Neural cell (in vitro differentiated cells): ENCODE data around the gene PIGK.

Experiments used
- CTCF ChIP-seq: fragments of 450-650 bp; IDR thresholded peaks from 2 replicates; pipeline ENCODE4 v1.5.1; 2014; ENCODE audit warnings: antibody characterized with exemption, mild to moderate bottlenecking, moderate library complexity; ENCODE audit not compliant: poor library complexity, severe bottlenecking
- EP300 ChIP-seq: fragments of 450-650 bp; conservative IDR thresholded peaks from 2 replicates; pipeline ENCODE4 v1.6.1; 2014; ENCODE audit warnings: antibody characterized with exemption, mild to moderate bottlenecking, moderate library complexity; ENCODE audit not compliant: poor library complexity, severe bottlenecking
- EZH2 ChIP-seq: fragments of 200-600, 300-800 bp; shearing (Covaris generic), sonication (generic); IDR thresholded peaks from 2 replicates; pipeline ENCODE4 v1.6.1; 2014; ENCODE audit warnings: antibody characterized with exemption, low read length, borderline replicate concordance, mild to moderate bottlenecking; ENCODE audit not compliant: insufficient read depth, poor library complexity, severe bottlenecking
- POLR2AphosphoS5 ChIP-seq: IDR thresholded peaks from 2 replicates; pipeline ENCODE4 v1.6.1; 2012
- RAD21 ChIP-seq: fragments of 450-650 bp; conservative IDR thresholded peaks from 2 replicates; pipeline ENCODE4 v1.6.1; 2014; ENCODE audit warnings: antibody characterized with exemption, mild to moderate bottlenecking, moderate library complexity
- SMC3 ChIP-seq: fragments of 450-650 bp; conservative IDR thresholded peaks from 2 replicates; pipeline ENCODE4 v1.6.1; 2014; ENCODE audit warnings: antibody characterized with exemption, mild to moderate bottlenecking, moderate library complexity; ENCODE audit not compliant: poor library complexity
- TAF1 ChIP-seq: IDR thresholded peaks from 2 replicates; pipeline ENCODE4 v1.6.1; 2012; ENCODE audit warnings: low read depth
- TF ChIP-seq, protein P1 (sequence below): IDR thresholded peaks from 2 replicates; pipeline ENCODE4 v1.6.1; 2012; ENCODE audit warnings: borderline replicate concordance

GRCh38 chr1:77047575-77047974 is 171.7 kb downstream of the PIGK start:
- no peak for TF ChIP-seq CTCF
- TF ChIP-seq TAF1 = no peak
- no peak for TF ChIP-seq SMC3
- TF ChIP-seq, protein P1, sequence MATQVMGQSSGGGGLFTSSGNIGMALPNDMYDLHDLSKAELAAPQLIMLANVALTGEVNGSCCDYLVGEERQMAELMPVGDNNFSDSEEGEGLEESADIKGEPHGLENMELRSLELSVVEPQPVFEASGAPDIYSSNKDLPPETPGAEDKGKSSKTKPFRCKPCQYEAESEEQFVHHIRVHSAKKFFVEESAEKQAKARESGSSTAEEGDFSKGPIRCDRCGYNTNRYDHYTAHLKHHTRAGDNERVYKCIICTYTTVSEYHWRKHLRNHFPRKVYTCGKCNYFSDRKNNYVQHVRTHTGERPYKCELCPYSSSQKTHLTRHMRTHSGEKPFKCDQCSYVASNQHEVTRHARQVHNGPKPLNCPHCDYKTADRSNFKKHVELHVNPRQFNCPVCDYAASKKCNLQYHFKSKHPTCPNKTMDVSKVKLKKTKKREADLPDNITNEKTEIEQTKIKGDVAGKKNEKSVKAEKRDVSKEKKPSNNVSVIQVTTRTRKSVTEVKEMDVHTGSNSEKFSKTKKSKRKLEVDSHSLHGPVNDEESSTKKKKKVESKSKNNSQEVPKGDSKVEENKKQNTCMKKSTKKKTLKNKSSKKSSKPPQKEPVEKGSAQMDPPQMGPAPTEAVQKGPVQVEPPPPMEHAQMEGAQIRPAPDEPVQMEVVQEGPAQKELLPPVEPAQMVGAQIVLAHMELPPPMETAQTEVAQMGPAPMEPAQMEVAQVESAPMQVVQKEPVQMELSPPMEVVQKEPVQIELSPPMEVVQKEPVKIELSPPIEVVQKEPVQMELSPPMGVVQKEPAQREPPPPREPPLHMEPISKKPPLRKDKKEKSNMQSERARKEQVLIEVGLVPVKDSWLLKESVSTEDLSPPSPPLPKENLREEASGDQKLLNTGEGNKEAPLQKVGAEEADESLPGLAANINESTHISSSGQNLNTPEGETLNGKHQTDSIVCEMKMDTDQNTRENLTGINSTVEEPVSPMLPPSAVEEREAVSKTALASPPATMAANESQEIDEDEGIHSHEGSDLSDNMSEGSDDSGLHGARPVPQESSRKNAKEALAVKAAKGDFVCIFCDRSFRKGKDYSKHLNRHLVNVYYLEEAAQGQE = no peak
- no peak for TF ChIP-seq EZH2
- TF ChIP-seq POLR2AphosphoS5 = no peak
- TF ChIP-seq RAD21 = no peak
- TF ChIP-seq EP300 = no peak
